Stimulated activated CD4-positive, alpha-beta T cell treated with anti-CD3 and anti-CD28 coated beads, Interleukin-1b, Interleukin-23, amount 100 ng/mL, for 48 hours (primary cell): ENCODE results near the gene HS3ST3A1.

ENCODE experiments used
- DNase-seq: peaks from one replicate; pipeline ENCODE4 v3.0.0-alpha.2; 2020

HS3ST3A1 gene

DNA sequence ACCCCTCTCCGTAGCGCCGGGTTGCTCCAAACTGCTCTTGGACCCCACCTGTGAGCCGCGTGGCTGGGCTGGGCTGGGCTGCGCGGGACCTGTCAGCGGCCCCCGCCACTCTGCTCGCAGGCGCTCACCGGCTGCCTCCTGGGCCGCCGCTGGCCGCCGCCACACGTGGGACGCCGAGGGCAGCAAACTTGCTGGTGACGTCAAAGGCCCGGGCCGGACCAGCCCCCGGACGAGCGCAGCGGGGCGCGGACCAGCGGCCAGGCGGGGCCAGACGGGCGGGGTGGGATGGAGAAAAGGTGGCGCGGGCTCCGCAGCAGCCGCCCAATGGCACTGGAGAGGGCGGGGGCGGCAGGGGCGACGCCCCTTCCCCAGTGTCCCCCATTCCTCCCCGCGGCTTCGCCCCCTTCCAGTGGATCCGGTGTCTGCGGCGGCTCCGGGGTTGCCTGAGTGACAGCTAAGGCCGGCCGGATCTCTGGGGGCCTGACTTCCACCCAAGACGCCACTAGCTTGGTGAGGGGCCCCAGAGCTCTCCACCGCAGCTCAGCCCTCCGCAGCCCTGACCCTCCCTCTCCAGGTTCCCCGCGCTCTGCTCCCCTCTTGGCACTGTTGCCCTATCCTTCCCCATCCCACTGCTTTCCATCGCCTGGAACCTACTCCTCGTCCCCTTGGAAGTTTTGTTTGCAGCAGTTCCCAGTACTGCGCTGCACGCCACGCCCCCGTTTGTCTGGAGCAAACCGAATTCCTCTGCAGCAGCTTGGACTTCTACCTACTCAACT, at the start of gene HS3ST3A1:
TSS of gene HS3ST3A1 (minus strand) at position 154 of the 776 bp plus-strand sequence. CDS start 800 bp downstream, outside the sequence.
- DNase-seq: no peak

DNA sequence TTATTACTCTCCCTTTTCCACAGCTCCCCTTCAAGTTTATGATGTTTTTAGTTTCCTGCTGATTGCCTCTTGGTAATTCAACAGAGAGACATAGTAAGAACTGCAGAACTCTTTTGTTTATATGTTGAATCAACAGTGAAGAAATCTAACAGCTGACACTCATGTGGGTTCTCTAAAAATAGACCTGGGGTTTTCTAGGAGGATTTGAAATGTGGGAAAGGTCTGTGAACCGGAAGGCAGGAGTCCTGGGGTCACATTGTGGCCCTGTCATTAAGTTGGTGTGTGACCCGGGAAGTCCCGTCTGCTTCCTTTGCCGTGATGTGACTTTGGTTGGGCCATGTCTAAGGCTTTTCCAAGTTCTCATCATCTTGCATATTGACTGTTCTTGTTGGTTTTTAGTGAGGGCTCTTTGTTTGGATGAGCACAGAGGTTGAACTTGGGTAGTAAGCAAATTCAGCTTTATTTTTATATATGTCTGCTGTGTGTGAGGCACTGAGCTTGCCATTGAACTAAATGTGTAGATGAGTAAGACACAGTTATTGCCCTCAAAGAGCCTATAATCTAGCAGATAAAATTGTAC, 48.5 kb upstream of the HS3ST3A1 start:
- DNase-seq: no peak

DNA sequence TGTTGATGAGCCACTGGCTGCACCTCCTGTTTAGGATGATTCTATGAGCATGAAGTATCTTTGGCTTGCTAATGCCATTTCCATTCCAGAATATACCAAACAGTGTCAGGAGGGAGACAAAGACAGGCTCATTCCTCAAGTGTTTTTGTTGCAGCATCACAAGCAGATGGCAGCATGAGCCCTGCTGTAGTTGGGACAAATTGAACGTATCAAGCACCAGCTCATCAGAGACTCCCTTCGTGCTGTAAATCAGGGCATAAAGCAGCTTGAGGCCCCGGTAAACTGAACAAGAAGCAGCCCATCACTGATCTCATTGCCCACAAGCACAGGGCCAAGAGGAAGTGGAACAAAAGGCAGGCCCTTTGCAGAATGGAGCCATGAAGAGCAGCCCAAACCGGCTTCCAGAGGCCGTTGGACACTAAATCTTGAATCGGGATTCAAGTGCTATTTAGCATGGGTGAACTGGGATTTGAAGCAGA, 45.9 kb upstream of the HS3ST3A1 start:
- DNase-seq: no peak

DNA sequence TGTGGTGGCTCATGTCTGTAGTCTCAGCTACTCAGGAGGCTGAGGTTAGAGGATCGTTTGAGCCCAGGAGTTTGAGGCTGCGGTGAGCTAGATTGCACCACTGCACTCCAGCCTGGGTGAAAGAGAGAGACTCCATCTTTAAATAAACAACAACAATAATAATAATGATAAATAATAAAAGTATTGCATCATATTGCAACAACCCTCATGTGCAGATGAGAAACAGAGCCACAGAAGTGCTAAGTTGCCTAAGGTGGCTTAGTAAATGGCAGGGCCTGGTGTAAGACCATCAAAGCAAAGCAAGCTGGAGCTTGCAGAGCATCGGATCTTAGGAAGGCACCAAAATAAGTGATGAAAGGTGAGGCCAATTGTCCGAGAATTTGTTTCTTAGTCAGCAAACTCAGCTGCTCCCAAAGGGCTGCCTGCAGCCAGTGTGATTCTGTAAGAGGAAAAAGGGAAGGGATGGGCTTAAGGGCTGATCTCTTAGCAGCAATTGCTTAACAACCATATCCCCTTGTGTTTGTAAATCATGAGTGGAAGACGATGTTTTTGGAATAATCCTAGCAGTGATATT, 45.3 kb upstream of the HS3ST3A1 start:
- DNase-seq: no peak

DNA sequence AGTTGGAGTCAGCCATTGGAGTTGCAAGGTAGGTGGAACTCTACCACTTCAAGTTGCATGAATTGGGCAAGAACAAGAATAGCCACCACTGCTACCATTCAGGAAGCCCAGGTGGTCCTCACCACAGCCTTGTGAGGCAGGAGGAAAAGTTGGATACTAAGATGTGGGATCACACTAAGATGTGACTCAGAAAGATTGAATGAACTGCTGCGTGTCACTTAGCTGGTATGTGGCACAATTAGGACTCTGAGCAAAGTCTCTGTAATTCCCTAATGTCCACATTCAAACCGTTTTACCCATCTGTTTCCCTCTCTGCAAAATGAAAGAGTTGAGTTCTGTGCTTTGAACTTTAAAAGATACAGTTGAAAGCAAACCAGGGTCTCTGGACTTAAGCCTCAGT, 44.7 kb upstream of the HS3ST3A1 start:
- no peak for DNase-seq

DNA sequence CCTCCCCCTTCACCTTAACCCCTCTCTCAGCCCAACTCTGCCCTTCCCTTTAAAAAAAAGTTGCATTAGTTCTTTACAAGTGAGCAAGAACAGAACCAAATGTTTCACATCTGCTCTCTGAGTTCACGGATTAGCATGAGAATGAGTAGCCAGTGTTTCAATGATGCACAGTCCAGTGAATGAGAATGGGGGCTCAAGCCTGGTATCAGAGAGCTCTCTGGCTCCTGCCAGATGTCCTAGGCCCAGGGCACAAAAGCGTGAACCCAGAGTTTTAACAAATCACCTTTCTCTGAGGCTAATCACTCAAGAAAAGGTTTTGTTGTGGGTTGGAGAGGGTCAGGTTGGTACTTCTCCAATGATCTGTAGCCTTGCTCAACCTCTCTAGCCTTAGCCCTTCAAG, 41.5 kb upstream of the HS3ST3A1 start:
- no peak for DNase-seq

DNA sequence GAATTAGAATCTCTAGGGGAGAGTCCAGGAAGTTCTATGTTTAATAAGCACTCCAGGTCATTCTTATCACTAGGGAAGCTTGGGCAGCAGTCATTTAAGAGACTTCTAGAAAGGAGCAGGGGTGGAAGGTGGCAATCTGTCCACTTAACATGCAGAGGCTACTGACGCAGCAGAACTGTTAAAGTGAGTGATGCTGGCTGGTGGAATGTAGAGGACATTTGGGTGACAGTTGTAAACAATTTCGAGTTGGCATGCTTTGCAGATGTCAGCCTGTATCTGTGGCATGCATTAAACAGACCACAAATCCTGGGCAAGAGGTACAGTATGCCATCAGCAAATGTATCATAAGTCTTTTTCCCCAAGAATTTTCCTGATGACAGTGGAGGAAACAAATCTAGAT, 40.5 kb upstream of the HS3ST3A1 start:
- DNase-seq: no peak

DNA sequence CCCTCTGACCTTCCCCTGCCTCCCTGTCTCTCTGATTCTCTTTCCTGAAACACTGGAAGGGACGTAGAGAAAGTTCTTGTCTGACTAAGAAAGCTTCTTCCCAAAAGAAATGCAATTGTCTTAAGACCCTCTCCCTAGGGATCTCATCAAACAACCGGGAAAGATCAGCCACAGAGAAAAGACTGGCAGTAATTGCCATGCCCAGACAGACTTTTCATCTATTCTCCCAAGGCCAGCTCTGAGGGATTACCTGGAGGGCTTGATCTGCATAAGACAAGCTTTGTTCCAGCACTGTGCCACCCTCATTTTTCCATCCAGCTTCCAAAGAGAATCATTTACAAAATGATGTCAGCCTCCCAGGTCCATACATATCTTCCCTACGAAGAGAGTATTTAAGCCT, 38.8 kb upstream of the HS3ST3A1 start:
- DNase-seq: no peak

DNA sequence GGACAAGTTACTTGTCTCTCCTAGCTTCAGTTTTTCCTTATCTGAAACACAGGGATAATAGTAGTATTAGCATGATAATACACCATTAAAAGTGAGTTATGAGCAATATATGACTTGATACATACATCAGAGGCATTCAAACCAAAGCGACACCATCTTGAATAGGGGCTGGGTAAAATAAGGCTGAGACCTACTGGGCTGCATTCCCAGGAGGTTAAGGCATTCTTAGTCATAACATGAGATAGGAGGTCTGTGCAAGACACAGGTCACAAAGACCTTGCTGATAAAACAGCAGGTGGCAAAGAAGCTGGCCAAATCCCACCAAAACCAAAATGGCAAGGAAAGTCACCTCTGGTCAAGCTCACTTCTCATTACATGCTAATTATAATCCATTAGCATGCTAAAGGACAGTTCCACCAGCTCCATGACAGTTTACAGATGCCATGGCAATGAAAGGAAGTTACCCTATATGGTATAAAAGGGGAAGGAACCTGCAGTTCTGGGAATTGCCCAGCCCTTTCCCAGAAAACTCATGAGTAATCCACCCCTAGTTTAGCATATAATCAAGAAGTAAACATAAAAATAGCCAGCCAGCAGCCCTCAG, 37.2 kb upstream of the HS3ST3A1 start:
- peak; percentile 2 for DNase-seq

DNA sequence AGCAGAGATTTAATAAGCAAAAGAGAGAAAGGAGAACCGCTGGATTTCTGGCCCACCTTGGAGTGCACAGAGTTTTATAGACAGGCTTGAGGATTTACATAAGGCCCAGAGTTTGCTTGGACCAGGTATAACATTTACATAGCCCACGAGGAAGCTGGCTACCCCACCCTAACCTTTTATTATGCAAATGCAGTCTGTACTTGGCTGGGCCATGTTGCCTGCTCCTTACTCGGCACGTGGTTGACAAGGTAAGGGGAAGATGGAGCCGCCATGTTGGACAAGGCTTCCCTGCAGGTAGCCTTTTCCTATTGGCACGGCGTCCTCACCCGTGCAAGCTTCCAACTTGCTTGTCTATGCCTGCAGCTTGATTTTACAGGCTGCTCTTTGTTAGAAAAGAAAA, 35.2 kb upstream of the HS3ST3A1 start:
- DNase-seq: no peak

DNA sequence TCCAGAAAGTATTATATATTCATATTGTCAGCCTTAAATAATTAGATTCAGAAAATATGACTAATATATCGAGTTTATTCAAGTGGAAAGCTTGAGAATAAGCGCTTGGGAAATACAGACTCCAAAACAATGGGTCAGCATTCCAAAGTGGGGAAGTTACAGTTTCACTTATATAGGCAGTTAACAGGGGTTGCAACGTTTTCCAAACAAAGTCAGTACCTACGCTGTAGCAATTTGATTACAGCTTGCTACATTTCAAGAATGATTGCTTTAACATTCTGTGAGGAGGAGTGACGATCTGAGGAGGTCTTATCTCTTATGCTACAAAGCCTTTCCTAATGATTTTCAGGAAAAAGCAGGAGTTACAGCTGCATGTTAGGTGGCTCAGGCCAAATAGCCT, 34.2 kb upstream of the HS3ST3A1 start:
- no peak for DNase-seq

DNA sequence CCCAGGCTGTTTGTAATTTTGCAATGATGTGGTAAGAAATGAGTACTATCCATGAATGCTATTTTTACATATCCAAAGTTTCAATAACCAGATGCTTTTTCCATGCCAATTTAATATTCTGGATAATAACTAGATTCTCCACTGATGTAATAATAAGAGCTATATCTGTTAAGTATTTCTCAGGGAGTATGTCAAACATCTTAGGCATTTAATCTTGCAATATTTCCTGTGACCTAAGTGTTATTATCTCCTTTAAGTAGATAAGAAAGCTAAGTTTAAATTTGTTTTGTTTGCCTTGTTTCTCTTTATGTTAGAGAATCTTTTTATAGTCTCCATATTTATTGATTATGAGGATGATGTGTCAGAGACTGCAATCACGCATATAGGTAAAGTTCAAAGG, 32.3 kb upstream of the HS3ST3A1 start:
- no peak for DNase-seq

DNA sequence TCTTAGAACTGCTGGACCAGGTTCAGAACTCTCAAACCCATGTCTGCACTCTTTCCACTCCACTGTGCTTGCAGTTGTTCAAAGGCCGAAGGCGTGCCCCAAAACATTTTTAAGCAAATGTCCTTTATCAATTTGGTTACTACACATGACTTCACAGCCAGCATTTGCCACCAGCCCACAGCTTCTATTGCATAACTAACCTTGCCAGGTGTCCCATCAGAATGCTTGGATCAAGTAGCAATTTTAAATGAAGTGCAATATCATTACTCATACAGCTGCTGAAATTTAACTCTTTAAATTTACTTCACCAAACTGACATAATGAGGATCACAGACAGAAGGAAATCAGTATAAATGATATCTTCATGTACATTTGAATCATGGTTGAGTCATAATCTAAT, 29.8 kb upstream of the HS3ST3A1 start:
- DNase-seq: no peak

DNA sequence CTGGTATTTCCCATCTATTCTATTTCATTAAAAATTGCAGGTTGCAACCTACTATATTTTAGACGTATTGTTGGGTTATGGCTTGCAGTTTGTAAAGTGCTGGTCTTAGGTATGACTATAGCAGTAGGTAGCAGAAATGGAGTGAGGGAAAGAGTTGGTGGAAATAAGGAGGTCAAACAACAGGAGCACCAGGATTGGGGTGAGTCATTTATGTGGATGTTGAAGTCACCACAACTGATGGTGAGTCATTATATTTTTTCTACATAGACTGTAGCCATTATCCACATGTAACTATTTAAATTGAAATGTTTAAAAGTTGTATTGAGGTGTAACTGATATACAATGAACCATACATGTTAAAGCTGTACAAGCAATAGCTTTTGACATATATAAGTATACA, 25.0 kb upstream of the HS3ST3A1 start:
- no peak for DNase-seq

DNA sequence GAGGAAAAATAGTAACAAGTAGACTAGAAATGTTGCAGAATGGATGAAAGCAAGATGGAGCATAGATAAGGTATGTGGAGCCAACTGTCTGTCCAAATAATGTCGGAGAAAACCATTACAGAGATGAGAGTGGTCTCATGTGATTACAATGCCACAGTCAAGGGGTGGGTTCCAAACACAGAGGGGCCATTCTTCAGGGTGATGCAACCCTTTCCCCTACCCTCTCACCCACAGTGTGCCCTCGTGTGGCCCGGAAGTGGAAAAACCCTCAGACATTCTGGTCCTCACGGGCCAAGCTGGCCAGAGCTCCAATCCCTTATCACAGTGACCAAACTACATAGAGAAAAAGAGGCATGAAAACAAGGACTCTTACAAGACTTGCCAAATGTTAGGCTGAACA, 17.7 kb upstream of the HS3ST3A1 start:
- no peak for DNase-seq

DNA sequence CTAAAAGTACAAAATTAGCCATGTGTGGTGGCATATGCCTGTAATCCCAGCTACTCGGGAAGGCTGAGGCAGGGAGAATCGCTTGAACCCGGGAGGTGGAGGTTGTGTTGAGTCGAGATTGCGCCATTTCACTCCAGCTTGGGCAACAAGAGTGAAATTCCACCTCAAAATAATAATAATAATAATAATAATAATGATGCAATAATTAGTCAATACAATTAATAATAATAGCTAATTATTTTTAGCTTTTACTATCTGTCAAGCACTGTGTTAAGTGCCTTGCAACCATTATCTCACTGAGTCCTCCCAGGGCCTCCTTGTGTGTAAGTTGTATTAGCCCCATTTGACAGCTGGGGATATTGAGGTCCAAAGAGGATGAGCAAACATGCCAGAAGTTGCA, 14.3 kb upstream of the HS3ST3A1 start:
- DNase-seq: no peak

DNA sequence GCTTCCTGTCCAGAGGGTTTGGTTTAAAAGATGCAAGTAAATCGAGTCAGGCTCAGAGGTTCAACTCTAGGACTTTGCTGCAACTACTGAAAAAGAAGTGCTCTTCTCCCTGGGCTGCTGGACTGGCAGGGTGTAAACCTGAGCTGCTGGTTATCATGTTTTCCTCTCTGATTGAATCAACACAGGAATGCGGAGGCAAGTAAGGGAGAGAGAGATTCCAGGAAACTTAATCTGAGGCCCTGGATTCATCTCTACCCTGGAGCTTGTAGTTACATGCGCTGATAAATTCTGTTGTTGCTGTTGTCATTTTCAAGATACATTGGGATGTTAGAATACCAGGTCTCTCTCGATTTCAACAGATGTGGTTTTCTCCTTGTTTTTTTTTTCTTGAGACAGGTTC, 8.2 kb upstream of the HS3ST3A1 start:
- no peak for DNase-seq

DNA sequence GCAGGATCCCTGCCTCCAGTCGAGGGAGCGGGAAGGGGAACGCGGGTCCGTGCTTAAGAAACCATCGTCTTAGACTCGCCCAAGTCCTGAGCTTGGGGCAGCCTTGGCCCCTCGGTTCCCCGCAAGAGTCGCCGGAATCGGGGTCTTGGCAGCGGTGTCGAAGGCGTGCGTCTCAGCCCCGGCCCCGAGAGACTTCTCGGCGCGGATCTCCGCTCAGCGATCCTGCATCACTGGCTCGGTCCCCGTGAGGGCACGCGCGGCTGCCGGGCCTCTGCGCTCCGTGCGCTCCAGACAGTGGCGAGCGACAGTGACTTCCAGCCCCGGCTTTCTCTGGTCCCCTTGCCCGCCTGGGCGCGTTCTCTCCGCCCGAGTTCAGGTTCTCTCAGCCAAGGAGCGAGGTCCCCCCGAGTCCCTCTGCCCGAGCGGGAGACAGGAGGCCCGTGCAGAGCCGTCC, 380 bp downstream of the HS3ST3A1 start:
- no peak for DNase-seq

DNA sequence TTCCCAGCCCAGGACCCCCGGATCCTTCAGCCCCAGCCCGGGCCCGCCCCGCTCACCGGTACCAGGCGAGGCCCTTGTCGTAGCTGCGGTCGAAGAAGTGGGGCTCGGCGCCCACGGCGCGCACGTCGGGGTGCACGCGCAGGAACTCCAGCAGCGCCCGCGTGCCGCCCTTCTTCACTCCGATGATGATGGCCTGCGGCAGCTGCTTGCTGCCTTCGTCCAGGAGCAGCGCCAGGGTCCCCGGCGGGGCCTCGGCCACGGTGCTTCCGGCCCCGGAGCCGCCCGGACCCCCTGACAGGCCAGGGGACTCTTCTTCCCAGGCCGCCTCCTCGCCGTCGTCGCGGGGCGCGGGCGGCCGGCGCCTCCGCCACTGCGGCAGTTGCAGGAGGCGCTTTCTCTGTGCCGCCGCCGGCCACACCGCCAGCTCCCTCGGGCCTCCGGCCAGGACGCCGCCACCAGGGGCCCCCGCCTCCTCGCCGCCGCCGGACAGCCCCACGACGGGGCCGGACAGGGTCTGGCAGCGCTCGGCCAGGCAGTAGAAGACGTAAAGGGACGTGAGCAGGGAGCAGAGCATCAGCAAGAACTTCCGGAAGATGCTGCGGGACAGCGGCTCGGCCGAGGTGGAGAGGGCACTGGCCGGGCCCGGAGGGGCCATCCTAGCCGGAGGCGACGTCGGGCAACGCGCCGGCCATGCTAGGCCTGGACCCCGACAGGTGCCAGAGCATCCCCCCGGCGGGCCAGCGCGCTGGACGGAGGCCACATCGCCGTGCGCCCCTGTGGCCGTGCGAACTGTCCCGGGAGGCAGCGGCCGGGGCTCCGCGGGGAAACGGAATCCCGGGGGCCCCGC, 1.0 kb downstream of the HS3ST3A1 start:
- DNase-seq: no peak

DNA sequence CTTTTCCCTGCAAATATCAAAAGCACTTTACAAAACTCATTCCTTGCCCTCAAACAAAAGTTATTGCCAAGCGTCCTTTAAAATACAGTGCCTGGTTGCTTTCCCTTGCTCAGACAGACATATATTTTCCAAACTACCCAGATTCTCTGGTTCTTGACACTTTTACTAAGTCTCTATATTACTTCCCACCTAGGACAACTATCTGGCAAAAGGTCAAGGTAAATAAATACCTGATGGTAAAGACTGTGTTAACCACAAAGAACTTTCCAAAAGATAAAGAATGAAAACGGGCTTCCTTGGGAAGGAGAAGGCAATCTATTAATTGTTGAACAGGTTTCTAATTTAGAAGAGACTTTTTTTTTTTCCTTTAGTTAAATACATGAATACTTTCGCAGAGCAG, 1.9 kb downstream of the HS3ST3A1 start:
- DNase-seq: no peak

DNA sequence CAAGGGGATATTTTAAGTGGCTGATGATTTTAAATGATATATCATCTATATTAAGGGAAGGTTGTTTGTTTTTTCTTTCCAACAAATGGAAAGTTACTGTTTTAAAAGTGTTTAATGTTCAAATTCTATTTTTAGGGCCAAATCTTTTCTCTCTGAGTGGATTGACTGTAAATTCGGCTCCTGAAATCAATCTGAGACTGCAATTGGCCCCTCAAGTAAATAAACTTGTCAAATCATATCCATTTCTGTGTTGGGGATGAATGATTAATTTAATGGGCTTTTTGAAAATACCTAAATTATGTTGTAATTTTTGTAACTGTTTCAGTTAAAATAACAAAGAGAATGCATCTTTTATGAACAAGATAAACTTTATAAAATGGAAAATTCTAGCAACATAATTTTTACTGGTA, 2.6 kb downstream of the HS3ST3A1 start:
- no peak for DNase-seq

DNA sequence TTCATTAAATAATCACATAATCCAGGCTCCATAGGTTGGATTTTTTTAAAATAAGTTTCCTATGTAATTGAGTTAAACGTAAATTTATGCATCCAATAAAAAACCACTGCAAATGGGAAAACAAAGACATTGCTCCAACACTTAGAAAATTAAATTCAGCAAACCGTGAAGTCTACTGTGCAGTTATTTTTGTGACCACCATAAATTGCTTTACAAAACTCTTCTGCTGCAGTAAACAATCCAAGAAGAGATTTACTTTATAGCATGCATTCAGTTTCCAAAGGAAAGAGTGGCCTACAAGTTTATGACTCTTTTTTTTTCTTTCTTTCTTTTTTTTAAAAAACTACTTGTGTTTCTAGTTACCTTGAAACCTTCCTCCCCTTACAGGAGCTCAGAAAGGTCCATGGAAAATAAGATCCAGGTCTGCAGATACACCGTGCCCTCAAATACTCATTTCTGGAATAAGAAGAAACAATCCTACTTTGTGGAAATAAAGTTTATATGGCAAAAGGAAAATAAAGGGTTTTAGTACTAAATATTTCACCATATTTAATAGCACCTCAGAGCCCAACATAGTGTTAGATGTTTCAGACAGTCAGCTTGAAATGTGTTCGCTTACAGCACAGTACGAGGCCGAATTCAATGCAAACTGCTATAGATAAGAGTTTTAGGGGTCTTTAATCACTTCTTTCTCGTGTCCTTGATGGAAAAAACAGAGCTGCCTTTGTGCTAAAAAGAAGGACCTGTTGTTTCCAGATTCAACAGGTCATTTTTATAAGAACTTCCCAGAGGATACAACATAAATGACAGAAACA, 3.2 kb downstream of the HS3ST3A1 start:
- DNase-seq: no peak
